SKM-1 (cell line): ENCODE measurements around the gene ZNF614.
"Not testable (repeated sequence)": the region's sequence is repeated elsewhere in the genome, so short reads cannot be mapped to it uniquely, and the experiment has no call there.

ENCODE experiments used
- DNase-seq: peaks from one replicate; lab custom pipeline; 2025; ENCODE audit not compliant: unreplicated experiment; lab: John Stamatoyannopoulos, UW

Gene ZNF614

DNA sequence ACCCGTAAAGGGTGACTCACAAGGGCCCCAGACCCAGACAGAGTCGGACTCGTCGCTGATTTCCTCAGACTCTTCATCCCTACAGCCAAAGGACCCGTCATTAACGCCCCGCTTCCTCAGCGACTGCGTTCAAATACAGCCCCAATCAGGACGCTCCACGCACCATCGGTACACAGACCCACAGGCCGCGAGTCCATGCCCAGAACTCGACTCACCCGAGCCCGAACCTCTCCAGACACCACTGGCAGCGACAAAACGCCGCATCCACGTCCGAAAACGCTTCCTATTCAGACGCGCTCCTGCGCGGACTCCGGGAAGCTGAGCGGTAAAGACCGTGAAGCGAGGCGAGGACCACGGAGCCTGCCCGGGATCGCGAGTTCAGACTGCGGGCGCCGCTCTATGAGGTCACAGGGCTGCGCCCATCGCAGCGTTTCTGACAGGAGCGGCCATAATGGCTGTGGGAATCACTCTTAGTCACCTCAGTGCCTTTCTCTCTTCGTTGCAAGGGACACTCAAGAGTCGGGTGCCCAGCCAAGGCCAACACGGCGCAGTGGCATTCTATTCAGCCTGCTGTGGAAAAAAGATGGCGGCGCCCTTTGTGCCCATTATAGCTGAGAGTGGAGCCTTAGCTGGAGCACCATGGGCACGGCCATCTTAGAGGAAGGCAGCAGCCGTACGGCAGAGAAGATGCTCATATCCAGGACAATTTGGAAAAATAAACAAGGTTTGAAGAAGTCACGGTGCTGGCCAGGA, at the start of gene ZNF614:
ZNF614 (minus strand) TSS at position 353 of the 753 bp plus-strand sequence. CDS start 2,634 bp downstream, outside the sequence.
- DNase-seq: peak; percentile 6

DNA sequence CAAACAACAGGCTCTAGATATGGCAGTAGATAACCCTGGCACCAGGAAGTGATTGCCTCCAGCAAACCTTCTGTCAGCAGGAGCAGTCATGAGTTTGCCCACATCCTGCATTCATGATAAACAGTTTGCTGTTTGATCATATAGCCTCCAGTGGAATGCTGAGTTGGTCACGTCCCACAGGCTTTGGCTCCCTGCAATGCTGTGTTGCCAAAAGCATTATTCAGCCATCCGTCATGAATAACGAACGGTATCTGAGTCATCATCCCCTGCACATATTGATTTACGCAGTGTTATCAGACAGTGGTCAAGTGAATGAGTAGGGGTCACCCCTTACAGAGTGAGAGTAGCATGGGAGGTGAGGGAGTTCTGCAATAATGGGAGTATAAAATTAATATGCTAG, 42.3 kb upstream of the ZNF614 start:
- no peak for DNase-seq

DNA sequence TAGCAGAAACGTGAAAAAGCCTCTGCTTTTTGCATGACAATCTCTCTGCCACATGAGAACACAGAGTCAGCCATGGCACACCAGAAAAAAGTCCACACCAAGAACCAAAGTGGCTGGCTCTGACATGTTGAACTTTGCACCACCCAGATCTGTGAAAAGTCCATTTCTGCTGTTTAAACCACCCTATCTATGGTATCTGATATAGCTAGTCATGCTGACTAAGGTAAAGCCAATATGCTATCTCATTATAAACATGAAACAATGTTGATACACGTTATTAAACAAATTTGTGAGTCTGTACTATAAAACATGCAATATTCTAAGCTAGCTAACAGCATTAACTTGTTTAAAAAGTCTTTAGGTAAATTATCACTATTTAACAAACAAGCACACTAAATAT, 41.5 kb upstream of the ZNF614 start:
- DNase-seq: no peak

DNA sequence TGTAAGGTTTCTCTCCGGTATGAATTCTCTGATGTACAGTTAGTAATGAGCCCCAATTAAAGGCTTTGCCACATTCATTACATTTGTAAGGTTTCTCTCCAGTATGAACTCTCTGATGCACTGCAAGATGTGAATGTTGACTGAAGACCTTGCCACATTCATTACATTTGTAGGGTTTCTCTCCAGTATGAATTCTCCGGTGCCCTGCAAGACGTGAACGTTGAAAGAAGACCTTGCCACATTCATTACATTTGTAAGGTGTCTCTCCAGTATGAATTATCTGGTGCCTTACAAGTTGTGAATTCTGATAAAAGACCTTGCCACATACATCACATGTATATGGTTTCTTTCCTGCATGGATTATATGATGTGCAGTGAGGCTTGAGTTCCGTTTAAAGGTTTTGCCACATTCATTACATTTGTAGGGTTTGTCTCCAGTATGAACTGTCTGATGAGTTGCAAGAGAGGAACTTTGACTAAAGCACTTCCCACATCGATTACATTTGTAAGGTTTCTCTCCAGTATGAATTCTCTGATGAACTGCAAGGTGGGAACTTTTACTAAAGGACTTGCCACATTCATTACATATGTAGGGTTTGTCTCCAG, 38.2 kb upstream of the ZNF614 start:
- no peak for DNase-seq

DNA sequence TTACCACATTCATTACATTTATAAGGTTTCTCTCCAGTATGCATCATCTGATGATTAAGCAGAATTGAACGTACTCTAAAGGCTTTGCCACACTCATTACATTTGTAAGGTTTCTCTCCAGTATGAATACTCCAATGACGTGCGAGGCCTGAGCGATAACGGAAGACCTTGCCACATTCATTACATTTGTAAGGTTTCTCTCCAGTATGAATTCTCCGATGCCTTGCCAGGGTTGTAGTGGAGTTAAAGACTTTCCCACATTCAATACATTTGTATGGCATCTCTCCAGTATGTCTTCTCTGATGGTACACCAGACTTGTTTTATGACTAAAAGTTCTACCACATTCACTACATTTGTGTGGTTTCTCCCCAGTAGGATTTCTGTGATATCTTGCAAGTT, 37.2 kb upstream of the ZNF614 start:
- no peak for DNase-seq

DNA sequence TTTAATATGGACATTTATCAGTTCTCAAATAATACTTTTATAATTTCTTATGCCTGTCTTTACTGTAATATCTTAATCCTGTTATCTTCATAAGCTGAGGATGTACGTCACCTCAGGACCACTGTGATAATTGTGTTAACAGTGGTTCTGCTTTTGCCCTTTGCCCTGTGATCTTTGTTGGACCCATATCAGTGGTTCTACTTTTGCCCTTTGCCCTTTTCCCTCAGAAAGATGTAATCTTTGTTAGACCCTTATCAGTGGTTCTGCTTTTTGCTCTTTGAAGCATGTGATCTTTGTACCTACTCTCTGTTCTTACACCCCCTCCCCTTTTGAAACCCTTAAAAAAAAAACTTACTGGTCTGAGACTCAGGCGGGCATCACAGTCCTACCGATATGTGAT, 28.3 kb upstream of the ZNF614 start:
- not testable (repeated sequence) for DNase-seq

DNA sequence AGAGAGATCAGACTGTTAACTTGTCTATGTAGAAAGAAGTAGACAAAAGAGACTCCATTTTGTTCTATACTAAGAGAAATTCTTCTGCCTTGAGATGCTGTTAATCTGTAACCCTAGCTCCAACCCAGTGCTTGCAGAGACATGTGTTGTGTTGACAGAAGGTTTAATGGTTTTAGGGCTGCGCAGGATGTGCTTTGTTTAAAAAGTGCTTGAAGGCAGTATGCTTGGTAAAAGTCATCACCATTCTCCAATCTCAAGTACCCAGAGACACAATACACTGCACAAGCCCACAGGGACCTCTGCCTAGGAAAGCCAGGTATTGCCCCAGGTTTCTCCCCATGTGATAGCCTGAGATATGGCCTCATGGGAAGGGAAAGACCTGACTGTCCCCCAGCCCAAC, 23.6 kb upstream of the ZNF614 start:
- DNase-seq: not testable (repeated sequence)

DNA sequence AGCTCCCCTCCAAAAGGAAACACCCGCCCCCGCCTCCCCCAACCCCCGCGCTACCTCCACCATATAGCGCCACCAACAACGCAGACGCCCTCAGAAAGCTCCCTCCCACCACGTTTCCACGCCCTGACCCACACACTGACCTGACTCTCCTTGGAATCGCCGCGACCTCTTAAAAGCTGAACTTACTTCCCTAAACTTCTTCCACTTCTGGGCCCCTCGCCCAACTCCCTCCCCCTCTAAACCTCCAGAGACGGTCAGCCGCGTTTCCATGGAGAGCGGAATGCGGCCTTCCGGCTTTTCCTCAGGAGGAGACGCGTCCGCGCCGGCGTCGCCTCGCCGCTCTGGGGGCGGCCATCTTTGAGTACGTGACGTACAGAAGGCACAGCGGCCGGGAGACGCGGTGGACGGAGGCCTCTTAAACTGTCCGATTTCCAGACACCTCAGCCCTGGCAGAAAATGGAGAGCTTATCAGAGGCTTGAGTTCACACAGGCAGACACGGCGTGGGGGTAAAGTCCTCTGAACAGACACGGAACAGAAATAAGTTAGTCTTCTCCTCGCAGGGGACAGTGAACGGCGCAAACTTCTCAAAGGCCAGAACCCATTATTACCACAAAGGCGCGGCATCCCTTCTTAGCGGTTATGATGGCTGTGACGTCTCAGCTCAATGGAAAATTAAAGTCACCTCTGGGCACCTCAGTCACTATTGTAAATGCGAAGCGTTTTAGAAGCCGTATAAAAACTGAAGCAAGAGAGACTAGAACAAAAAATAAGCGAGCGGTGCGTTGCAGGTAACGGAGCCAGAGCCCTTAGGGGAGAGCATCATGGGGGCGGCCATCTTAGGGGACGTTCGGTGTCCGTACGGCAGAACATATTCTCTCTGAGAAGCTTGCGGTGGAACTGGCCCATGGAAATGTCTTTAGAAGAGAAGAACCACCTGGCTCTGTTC, 20.6 kb upstream of the ZNF614 start, which contains the start of gene ZNF432:
ZNF432 (minus strand) TSS at position 284 of the 947 bp plus-strand sequence. CDS start 1,970 bp downstream, outside the sequence.
- peak; percentile 58 for DNase-seq

DNA sequence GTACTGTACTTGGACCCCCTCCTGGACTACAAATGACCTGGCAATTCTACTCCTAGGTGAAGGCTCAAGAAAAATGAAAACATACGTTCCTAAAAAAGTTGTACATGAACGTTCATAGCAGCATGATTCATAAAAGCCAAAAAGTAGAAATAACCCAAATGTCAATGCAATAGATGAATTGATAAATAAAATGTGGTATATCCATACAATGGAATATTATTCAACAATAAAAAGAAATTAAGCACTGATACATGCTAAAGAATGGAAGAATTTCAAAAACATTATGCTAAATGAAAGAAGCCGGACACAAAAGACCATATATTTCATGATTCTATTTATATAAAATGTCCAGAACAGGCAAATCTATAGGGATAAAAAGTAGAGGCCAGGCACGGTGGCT, 11.0 kb upstream of the ZNF614 start:
- DNase-seq: no peak

DNA sequence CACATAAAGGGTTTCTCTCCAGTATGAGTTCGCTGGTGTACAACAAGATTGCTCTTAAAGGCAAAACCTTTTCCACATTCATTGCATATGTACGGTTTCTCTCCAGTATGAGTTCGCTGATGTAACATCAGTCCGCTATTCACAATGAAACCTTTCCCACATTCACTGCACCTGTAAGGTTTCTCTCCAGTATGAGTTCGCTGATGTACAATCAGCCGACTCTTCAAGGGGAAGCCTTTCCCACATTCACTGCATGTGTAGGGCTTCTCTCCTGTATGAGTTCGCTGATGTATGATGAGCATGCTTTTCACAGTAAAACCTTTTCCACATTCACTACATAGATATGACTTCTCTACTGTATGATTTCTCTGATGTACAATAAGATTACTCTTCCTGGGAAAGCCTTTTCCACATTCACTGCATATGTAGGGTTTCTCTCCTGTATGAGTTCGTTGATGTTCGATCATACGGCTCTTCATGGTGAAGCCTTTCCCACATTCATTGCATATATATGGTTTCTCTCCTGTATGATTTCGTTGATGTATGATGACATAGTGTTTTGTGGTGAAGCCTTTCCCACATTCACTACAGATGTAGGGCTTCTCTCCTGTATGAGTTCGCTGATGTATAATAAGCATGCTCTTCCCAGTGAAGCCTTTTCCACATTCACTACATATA, 6.0 kb upstream of the ZNF614 start:
- no peak for DNase-seq

DNA sequence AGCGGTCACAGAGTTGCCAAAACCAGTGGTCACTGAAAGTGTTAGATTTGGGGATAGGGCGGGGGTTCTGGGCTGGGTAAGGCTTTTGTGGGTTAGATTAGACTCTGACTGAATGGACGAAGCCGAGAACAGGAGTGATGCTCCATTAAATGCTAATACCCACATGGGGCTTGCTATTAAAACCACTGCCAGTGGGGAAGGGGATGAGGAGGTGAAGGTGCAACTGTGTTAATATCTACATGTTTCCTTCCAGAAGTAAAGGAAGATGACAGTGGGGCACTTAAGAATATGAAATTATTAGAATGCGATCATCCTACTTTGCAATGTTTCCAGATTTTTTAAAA, 573 bp upstream of the ZNF614 start:
- DNase-seq: no peak

DNA sequence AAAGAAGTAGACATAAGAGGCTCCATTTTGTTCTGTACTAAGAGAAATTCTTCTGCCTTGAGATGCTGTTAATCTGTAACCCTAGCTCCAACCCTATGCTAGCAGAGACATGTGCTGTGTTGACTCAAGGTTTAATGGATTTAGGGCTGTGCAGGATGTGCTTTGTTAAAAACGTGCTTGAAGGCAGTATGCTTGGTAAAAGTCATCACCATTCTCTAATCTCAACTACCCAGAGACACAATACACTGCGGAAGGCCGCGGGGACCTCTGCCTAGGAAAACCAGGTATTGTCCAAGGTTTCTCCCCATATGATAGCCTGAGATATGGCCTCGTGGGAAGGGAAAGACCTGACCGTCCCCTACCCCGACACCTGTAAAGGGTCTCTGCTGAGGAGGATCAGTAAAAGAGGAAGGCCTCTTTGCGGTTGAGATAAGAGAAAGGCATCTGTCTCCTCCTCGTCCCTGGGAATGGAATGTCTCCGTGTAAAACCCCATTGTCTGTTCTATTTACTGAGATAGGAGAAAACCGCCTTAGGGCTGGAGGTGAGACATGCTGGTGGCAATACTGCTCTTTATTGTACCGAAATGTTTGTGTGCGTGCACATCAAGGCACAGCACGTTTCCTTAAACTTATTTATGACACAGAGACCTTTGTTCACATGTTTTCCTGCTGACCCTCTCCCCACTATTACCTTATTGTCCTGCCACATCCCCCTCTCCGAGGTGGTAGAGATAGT, 1.8 kb downstream of the ZNF614 start:
- not testable (repeated sequence) for DNase-seq

DNA sequence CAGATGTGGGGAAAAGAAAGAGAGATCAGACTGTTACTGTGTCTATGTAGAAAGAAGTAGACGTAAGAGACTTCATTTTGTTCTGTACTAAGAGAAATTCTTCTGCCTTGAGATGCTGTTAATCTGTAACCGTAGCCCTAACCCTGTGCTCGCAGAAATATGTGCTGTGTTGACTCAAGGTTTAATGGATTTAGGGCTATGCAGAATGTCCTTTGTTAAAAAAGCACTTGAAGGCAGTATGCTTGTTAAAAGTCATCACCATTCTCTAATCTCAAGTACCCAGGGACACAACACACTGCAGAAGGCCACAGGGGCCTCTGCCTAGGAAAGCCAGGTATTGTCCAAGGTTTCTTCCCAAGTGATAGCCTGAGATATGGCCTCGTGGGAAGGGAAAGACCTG, 3.7 kb downstream of the ZNF614 start:
- not testable (repeated sequence) for DNase-seq

DNA sequence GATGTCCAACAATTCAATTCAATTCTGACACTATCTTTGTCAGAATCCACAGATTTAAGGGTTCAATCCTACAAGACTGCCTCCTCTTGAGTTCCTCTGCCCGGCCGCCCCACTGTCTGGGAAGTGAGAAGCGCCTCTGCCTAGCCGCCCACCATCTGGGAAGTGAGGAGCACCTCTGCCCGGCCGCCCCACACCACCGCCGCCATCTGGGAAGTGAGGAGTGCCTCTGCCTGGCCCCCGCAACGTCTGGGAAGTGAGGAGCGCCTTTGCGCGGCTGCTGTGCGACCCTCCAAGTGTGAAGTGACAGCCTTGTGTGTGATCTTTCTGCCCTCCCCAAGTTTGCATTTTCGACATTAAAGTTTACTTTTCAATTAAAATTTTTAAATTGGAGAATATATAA, 6.0 kb downstream of the ZNF614 start:
- no peak for DNase-seq

DNA sequence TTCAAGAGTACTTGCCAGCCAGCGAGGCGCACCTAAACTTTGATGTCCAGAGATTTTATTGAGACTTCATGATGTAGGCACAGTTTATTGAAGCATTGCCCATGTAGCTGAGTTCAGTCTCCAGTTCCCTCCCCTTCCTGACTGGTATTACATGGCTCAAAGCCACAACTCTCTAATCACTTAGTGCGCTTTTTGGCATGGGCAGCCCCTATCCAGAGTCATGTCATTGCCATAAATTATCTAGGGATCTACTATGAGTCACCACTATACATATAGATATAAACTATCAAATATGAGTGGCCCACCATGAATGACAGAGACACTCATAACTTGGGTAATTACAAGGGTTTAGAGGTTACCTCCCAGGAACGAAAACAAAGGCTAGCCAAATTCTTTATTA, 7.7 kb downstream of the ZNF614 start:
- DNase-seq: no peak

DNA sequence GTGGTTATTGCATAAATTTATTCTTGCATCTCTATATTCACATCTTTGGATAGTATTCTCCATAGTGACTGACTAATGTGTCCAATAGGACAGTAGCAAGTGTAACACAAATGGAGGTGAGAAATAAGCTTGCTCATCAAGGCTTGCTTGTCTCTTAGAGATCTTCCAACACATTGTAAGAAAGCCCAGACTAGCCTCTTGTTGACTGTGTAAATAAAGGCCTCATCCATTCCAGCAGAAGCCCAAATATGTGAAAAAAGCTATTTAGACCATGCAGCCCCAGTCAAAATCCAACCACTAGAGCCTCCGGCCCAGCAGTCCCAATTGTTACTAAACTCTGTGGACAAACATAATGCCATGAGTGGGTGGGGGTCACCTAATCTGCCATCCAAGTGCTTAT, 17.5 kb downstream of the ZNF614 start:
- no peak for DNase-seq

DNA sequence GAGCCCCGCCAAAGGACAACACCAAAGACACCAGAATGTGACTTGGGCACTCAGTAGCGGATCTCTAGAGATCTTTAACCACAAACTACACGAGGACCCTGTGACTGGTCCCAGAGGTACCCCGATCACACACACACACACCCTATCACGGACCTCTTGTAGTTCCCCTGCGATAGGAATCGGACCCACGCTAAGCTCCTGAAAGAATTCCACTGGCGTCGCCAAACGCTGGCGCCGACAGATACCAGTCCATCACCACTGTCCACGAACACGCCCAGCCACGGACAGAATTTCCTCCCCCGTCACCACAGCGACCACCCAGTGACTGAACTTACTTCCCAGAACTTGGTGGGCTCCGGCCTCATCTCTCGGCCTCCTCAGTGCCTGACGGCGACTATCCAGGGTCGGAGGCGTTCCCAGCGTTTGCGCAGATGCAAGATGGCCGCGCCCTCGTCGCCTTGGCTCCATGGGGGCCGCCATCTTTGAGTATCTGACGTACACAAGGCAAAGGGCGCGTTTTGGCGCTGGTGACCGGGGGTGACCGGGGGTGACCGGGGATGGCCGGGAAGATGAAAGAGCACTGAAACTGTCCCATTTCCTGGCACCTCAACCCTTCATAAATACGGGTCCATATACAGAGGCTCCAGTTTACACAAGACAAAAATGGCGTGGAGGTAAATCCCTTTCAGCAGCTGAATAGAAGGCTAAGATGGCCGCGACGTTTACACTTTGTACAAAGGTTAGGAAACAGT, 20.2 kb downstream of the ZNF614 start, which contains the start of gene ZNF615:
ZNF615 (minus strand) TSS at position 406 of the 752 bp plus-strand sequence. CDS start 4,500 bp downstream, outside the sequence.
- DNase-seq: peak; percentile 14

DNA sequence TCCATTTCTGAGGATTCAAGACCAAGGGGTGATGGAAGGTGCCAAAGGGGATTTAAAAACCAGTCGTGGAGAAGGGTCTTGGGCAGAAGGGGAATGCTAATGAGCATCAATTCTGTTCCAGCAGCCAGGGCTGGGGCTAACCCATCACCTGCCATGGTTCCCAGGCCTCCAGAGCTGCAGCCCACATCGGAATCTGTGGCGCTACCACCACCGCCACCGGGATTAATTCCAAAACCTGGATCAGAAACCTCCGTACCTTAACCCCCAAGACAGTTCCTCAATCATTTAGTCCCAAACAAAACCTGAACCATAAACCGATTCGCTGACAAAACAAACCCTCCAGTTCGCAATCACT, 20.8 kb downstream of the ZNF614 start:
- DNase-seq: no peak

DNA sequence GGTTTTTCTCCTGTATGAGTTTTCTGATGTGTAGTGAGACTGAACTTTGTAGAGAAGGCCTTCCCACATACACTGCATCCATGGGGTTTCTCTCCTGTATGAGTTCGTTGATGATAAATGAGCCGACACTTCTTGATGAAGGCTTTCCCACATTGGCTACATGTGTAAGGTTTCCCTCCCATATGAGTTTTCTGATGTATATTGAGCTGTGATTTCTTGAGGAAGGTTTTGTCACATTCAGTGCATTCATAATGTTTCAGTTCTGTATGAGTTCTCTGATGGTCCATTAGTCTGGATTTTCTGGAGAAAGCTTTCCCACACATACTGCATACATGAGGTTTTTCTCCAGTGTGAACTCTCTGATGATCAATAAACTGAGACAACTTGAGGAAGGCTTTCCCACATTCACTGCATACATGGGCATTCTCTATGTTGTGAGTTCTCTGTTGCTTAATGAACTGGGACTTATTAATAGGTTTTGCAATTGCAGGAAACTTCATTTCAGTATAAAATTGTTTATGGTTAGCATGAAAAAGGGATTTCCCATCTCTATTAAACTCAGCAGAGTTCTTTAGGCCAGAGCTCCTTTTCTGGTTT, 34.0 kb downstream of the ZNF614 start:
- no peak for DNase-seq
